Smooth muscle cell (in vitro differentiated cells): ENCODE data around the gene QKI. TPM values are rescaled to one million over a fixed set of nuclear protein-coding genes. Genes with fewer than 3 reads are reported as not detected.

Experiments used
- DNase-seq: peaks from one replicate; lab custom pipeline; 2025; ENCODE audit not compliant: unreplicated experiment; lab: John Stamatoyannopoulos, UW
- H2AFZ ChIP-seq: fragments of 200-600 bp; sonication (generic); 2 replicates; pipeline ENCODE4 v1.6.0; 2016; ENCODE audit warnings: antibody characterized with exemption, low read depth, mild to moderate bottlenecking
- H3F3A ChIP-seq: fragments of 200-600 bp; sonication (generic); 2 replicates; pipeline ENCODE4 v1.6.0; 2017; ENCODE audit warnings: antibody characterized with exemption, low read depth
- H3K27ac ChIP-seq: fragments of 200-600 bp; sonication (generic); 2 replicates; pipeline ENCODE4 v1.5.1; 2016; ENCODE audit warnings: low read depth, mild to moderate bottlenecking
- H3K27me3 ChIP-seq: fragments of 200-600 bp; sonication (generic); 2 replicates; pipeline ENCODE4 v1.6.1; 2016; ENCODE audit warnings: low read depth, mild to moderate bottlenecking
- H3K36me3 ChIP-seq: fragments of 200-600 bp; sonication (generic); 2 replicates; pipeline ENCODE4 v1.5.1; 2016; ENCODE audit warnings: low read depth
- H3K4me1 ChIP-seq: fragments of 200-600 bp; sonication (generic); 2 replicates; pipeline ENCODE4 v1.5.1; 2016; ENCODE audit warnings: low read depth
- H3K4me2 ChIP-seq: fragments of 200-600 bp; sonication (generic); 2 replicates; pipeline ENCODE4 v1.6.0; 2016; ENCODE audit warnings: mild to moderate bottlenecking
- H3K4me3 ChIP-seq: fragments of 200-600 bp; sonication (generic); 2 replicates; pipeline ENCODE4 v1.5.1; 2016; ENCODE audit warnings: mild to moderate bottlenecking
- H3K79me2 ChIP-seq: fragments of 200-600 bp; sonication (generic); 2 replicates; pipeline ENCODE4 v1.6.0; 2016; ENCODE audit warnings: low read depth, mild to moderate bottlenecking
- H3K9ac ChIP-seq: fragments of 200-600 bp; sonication (generic); 2 replicates; pipeline ENCODE4 v1.6.0; 2016; ENCODE audit warnings: low read depth
- H3K9me3 ChIP-seq: fragments of 200-600 bp; sonication (generic); replicated peaks from 2 replicates; pipeline ENCODE4 v1.5.1; 2016; ENCODE audit warnings: low read depth
- H4K20me1 ChIP-seq: fragments of 200-600 bp; sonication (generic); 2 replicates; pipeline ENCODE4 v1.6.0; 2016; ENCODE audit warnings: low read depth
- CTCF ChIP-seq: fragments of 200-600 bp; sonication (generic); IDR thresholded peaks from 2 replicates; pipeline ENCODE4 v1.5.1; 2017; ENCODE audit warnings: borderline replicate concordance, mild to moderate bottlenecking, antibody characterized with exemption; ENCODE audit not compliant: insufficient read depth, poor library complexity, severe bottlenecking
- WGBS: methylation state at CpG from one replicate; pipeline ENCODE4 v1.1.7; 2016; ENCODE audit warnings: low lambda C conversion rate; 5-methylcytosine and 5-hydroxymethylcytosine counted together
- polyA plus RNA-seq: library from polyadenylated mRNA; unstranded; fragments of >200 nt; fragmentation: Nextera tagmentation; extraction: Ambion mirVana; gene quantifications from 2 replicates; pipeline ENCODE4 v1.2.1, GENCODE V29; 2016
- total RNA-seq: library from RNA; depleted of rRNA; stranded (reverse); fragments of >200 nt; gene quantifications from 2 replicates; pipeline ENCODE4 v1.2.3, GENCODE V29; 2014

The QKI gene
- total and polyA plus RNA-seq, 2 experiments from 2014 or later: 65.1 to 162 TPM

DNA sequence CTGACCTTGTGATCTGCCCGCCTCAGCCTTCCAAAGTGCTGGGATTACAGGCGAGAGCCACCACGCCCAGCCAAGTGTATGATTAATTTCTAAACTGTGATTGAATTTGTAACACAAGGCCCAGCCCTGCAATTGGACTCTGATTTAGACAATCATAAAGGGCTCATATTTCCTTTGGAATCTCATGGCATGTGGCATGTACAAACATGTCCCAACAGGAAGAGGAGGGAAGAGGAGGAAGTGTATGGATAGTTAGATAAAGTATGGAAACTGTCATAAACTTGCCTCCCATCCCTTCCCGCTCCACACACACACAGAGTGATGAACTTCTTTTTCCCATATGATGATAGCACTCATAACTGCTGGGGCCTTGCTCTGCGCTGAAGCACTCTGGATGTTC lies 27.2 kb upstream of the QKI start:
- H3K27ac ChIP-seq: no peak overlapping the region
- no peak for TF ChIP-seq CTCF
- 98% methylated on average over 5 of the region's 5 CpGs for WGBS
- no peak overlapping the region for H3K9ac ChIP-seq
- no peaks in the 10 kb centered on the region for H3F3A ChIP-seq
- H3K27me3 ChIP-seq: no peaks in the 10 kb centered on the region
- no peak for DNase-seq
- H3K79me2 ChIP-seq: no peaks in the 10 kb centered on the region
- no peaks in the 10 kb centered on the region for H3K36me3 ChIP-seq
- no peaks in the 10 kb centered on the region for H4K20me1 ChIP-seq
- H3K4me1 ChIP-seq: no peaks in the 10 kb centered on the region
- H3K4me2 ChIP-seq: no peak overlapping the region
- no peaks in the 10 kb centered on the region for H3K9me3 ChIP-seq
- no peak overlapping the region for H3K4me3 ChIP-seq
- H2AFZ ChIP-seq: no peak overlapping the region

- TF ChIP-seq CTCF: no peak
- no peaks in the 10 kb centered on the region for H3K79me2 ChIP-seq
- no peak overlapping the region for H3K4me2 ChIP-seq
- no peaks in the 10 kb centered on the region for H3K27me3 ChIP-seq
- H4K20me1 ChIP-seq: no peaks in the 10 kb centered on the region
- no peaks in the 10 kb centered on the region for H3K9me3 ChIP-seq
- no peak for DNase-seq
- no peak overlapping the region for H3K27ac ChIP-seq
- no peaks in the 10 kb centered on the region for H3K36me3 ChIP-seq
- H3K9ac ChIP-seq: no peak overlapping the region
- WGBS: 93% methylated on average over 4 of the region's 4 CpGs
- H3F3A ChIP-seq: no peaks in the 10 kb centered on the region
- no peak overlapping the region for H3K4me3 ChIP-seq
- H3K4me1 ChIP-seq: no peaks in the 10 kb centered on the region
- no peak overlapping the region for H2AFZ ChIP-seq
Observed at GRCh38 chr6:163389354-163389753, 25.2 kb upstream of the QKI start.

GRCh38 chr6:163390770-163391169 lies 23.7 kb upstream of the QKI start:
- no peak overlapping the region for H3K4me3 ChIP-seq
- H3K9ac ChIP-seq: no peak overlapping the region
- H2AFZ ChIP-seq: no peak overlapping the region
- no peaks in the 10 kb centered on the region for H3K27me3 ChIP-seq
- no peak overlapping the region for H3K27ac ChIP-seq
- no peak for TF ChIP-seq CTCF
- no peaks in the 10 kb centered on the region for H3K79me2 ChIP-seq
- no peaks in the 10 kb centered on the region for H3K9me3 ChIP-seq
- H4K20me1 ChIP-seq: no peaks in the 10 kb centered on the region
- H3F3A ChIP-seq: no peaks in the 10 kb centered on the region
- H3K36me3 ChIP-seq: no peaks in the 10 kb centered on the region
- no peak for DNase-seq
- 100% methylated on average over 1 of the region's 1 CpG for WGBS
- H3K4me1 ChIP-seq: no peaks in the 10 kb centered on the region
- no peak overlapping the region for H3K4me2 ChIP-seq

DNA sequence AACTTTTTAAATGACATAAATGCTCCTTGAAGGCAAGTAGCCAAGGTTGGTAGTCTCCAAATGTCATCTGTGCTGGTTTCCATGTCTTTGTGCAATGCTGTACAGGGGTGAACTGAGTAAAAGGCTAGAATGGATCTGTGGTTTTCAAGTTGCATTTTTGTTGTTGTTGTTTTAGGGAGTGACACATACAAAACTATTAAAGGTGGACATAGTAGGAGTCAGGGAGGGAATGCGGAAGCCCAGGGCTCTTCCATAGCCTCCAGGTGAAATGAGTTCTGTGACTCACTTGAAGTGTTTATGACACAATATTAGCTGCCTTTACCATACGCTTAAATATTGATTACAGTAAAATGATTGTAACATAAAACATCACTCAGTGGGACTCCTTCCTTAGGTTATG lies 22.5 kb upstream of the QKI start:
- H3K79me2 ChIP-seq: no peaks in the 10 kb centered on the region
- DNase-seq: no peak
- no peaks in the 10 kb centered on the region for H3K36me3 ChIP-seq
- TF ChIP-seq CTCF: no peak
- H3F3A ChIP-seq: no peaks in the 10 kb centered on the region
- H3K4me3 ChIP-seq: no peak overlapping the region
- peak overlapping the region; percentile 34 for H3K4me2 ChIP-seq
- H2AFZ ChIP-seq: no peak overlapping the region
- H3K27ac ChIP-seq: peak overlapping the region; percentile 73
- no peaks in the 10 kb centered on the region for H3K9me3 ChIP-seq
- no peaks in the 10 kb centered on the region for H3K27me3 ChIP-seq
- no peaks in the 10 kb centered on the region for H4K20me1 ChIP-seq
- peaks cover 10% of the 10 kb centered on the region for H3K4me1 ChIP-seq
- peak overlapping the region; percentile 49 for H3K9ac ChIP-seq
- WGBS: 70% methylated on average over 2 of the region's 2 CpGs
